Hepatocyte (in vitro differentiated cells): Measurements from ENCODE around the gene BMP6. TPM values are rescaled to one million over a fixed set of nuclear protein-coding genes. Genes with fewer than 3 reads are reported as not detected.

Experiments
- DNase-seq: peaks from one replicate; pipeline ENCODE4 v3.0.0-alpha.2; 2016; ENCODE audit warnings: low spot score
- H2AFZ ChIP-seq: fragments of 200-600 bp; sonication (generic); 2 replicates; pipeline ENCODE4 v1.6.0; 2016; ENCODE audit warnings: antibody characterized with exemption, mild to moderate bottlenecking
- H3K27ac ChIP-seq: fragments of 200-600 bp; sonication (generic); 2 replicates; pipeline ENCODE4 v1.5.1; 2016; ENCODE audit warnings: mild to moderate bottlenecking
- H3K27me3 ChIP-seq: fragments of 200-600 bp; sonication (generic); 2 replicates; pipeline ENCODE4 v1.6.1; 2016
- H3K36me3 ChIP-seq: fragments of 200-600 bp; sonication (generic); replicated peaks from 2 replicates; pipeline ENCODE4 v1.5.1; 2016; ENCODE audit warnings: low read depth; ENCODE audit not compliant: insufficient read depth
- H3K4me1 ChIP-seq: fragments of 200-600 bp; sonication (generic); 2 replicates; pipeline ENCODE4 v1.5.1; 2016; ENCODE audit warnings: mild to moderate bottlenecking, moderate library complexity; ENCODE audit not compliant: insufficient read depth
- H3K4me2 ChIP-seq: fragments of 200-600 bp; sonication (generic); 2 replicates; pipeline ENCODE4 v1.6.0; 2016
- H3K4me3 ChIP-seq: fragments of 200-600 bp; sonication (generic); 2 replicates; pipeline ENCODE4 v1.5.1; 2016; ENCODE audit warnings: mild to moderate bottlenecking
- H3K79me2 ChIP-seq: fragments of 200-600 bp; sonication (generic); 2 replicates; pipeline ENCODE4 v1.6.0; 2017; ENCODE audit warnings: mild to moderate bottlenecking
- H3K9me2 ChIP-seq: fragments of 200-600 bp; sonication (generic); replicated peaks from 2 replicates; pipeline ENCODE4 v1.6.0; 2017; ENCODE audit warnings: mild to moderate bottlenecking; ENCODE audit not compliant: insufficient read depth
- H3K9me3 ChIP-seq: fragments of 200-600 bp; sonication (generic); 2 replicates; pipeline ENCODE4 v1.5.1; 2016; ENCODE audit warnings: low read depth, mild to moderate bottlenecking
- H4K20me1 ChIP-seq: fragments of 200-600 bp; sonication (generic); 2 replicates; pipeline ENCODE4 v1.6.0; 2016; ENCODE audit warnings: mild to moderate bottlenecking; ENCODE audit not compliant: insufficient read depth, poor library complexity, severe bottlenecking
- EZH2 ChIP-seq: fragments of 200-600 bp; sonication (generic); IDR thresholded peaks from 2 replicates; pipeline ENCODE4 v1.6.1; 2016; ENCODE audit warnings: antibody characterized with exemption, mild to moderate bottlenecking, borderline replicate concordance
- EZH2phosphoT487 ChIP-seq: fragments of 200-600 bp; sonication (generic); IDR thresholded peaks from one replicate; pipeline ENCODE4 v1.6.1; 2018; ENCODE audit warnings: antibody characterized with exemption, mild to moderate bottlenecking, low read depth, moderate library complexity; ENCODE audit not compliant: unreplicated experiment, severe bottlenecking
- WGBS: methylation state at CpG from one replicate; pipeline ENCODE4 v1.1.6; 2016; ENCODE audit warnings: low lambda C conversion rate; ENCODE audit errors: missing lambda C conversion rate; 5-methylcytosine and 5-hydroxymethylcytosine counted together
- polyA plus RNA-seq: library from polyadenylated mRNA; unstranded; fragments of >200 nt; fragmentation: Nextera tagmentation; extraction: Ambion mirVana; gene quantifications from 2 replicates; pipeline ENCODE4 v1.2.1, GENCODE V29; 2016
- total RNA-seq: library from RNA; depleted of rRNA; stranded (reverse); fragments of >200 nt; gene quantifications from 2 replicates; pipeline ENCODE4 v1.2.3, GENCODE V29; 2014
- TF ChIP-seq, protein P1 (sequence below): fragments of 200-600 bp; sonication (generic); IDR thresholded peaks from 2 replicates; pipeline ENCODE4 v1.5.1; 2016; ENCODE audit warnings: antibody characterized with exemption, mild to moderate bottlenecking; ENCODE audit not compliant: poor library complexity

BMP6 gene
- total and polyA plus RNA-seq, 2 experiments from 2014 or later = 4.0 to 4.3 TPM

GRCh38 chr6:7770601-7771000 lies 44.7 kb downstream of the BMP6 start:
- Histone ChIP-seq H3K4me3 (no peak overlapping the region), H3K4me2 (no peak overlapping the region), H4K20me1 (no peaks in the 10 kb centered on the region), H3K9me3 (no peaks in the 10 kb centered on the region), H3K79me2 (no peaks in the 10 kb centered on the region), H3K4me1 (no peaks in the 10 kb centered on the region), H3K27me3 (no peaks in the 10 kb centered on the region), H3K27ac (no peak overlapping the region), H3K36me3 (no peaks in the 10 kb centered on the region), H3K9me2 (no peaks in the 10 kb centered on the region), H2AFZ (no peak overlapping the region)
- no peak for DNase-seq
- TF ChIP-seq, protein P1, sequence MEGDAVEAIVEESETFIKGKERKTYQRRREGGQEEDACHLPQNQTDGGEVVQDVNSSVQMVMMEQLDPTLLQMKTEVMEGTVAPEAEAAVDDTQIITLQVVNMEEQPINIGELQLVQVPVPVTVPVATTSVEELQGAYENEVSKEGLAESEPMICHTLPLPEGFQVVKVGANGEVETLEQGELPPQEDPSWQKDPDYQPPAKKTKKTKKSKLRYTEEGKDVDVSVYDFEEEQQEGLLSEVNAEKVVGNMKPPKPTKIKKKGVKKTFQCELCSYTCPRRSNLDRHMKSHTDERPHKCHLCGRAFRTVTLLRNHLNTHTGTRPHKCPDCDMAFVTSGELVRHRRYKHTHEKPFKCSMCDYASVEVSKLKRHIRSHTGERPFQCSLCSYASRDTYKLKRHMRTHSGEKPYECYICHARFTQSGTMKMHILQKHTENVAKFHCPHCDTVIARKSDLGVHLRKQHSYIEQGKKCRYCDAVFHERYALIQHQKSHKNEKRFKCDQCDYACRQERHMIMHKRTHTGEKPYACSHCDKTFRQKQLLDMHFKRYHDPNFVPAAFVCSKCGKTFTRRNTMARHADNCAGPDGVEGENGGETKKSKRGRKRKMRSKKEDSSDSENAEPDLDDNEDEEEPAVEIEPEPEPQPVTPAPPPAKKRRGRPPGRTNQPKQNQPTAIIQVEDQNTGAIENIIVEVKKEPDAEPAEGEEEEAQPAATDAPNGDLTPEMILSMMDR = no peak
- TF ChIP-seq EZH2phosphoT487 (no peak), EZH2 (no peak)
- 72% methylated on average over 3 of the region's 3 CpGs for WGBS

DNA sequence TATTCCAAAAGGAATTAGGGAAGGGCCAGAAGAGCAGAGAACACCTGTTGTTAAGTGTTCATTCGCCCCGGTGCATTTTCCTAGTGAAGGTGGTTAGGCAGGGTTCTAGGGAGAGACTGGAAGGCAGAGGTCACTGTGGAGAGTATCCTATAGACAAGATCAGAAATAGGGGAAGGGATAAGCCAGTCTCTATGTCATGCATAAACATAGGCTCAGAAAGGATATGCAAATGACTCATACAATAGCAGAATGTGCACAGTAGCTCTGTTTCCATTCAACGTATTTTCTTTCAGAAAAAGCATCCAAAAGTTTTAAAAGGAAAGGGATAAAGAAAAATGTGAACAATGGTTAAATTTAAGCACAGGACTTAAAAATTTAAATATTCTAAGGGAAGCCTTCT lies 47.4 kb downstream of the BMP6 start:
- H3K27me3 ChIP-seq = no peaks in the 10 kb centered on the region
- no peaks in the 10 kb centered on the region for H3K9me2 ChIP-seq
- no peaks in the 10 kb centered on the region for H3K4me1 ChIP-seq
- TF ChIP-seq, protein P1 = no peak
- no peak for TF ChIP-seq EZH2phosphoT487
- no peak for TF ChIP-seq EZH2
- no peaks in the 10 kb centered on the region for H4K20me1 ChIP-seq
- H3K79me2 ChIP-seq = no peaks in the 10 kb centered on the region
- H2AFZ ChIP-seq = no peak overlapping the region
- WGBS = 91% methylated on average over 3 of the region's 3 CpGs
- no peaks in the 10 kb centered on the region for H3K36me3 ChIP-seq
- no peaks in the 10 kb centered on the region for H3K9me3 ChIP-seq
- no peak for DNase-seq
- no peak overlapping the region for H3K4me3 ChIP-seq
- H3K4me2 ChIP-seq = no peak overlapping the region
- H3K27ac ChIP-seq = no peak overlapping the region

- Histone ChIP-seq H4K20me1 (no peaks in the 10 kb centered on the region), H3K79me2 (no peaks in the 10 kb centered on the region), H2AFZ (no peak overlapping the region), H3K4me3 (no peak overlapping the region), H3K9me3 (no peaks in the 10 kb centered on the region), H3K4me2 (no peak overlapping the region), H3K4me1 (no peaks in the 10 kb centered on the region), H3K36me3 (no peaks in the 10 kb centered on the region), H3K9me2 (no peaks in the 10 kb centered on the region), H3K27ac (no peak overlapping the region), H3K27me3 (no peaks in the 10 kb centered on the region)
- 92% methylated on average over 9 of the region's 9 CpGs for WGBS
- TF ChIP-seq EZH2 = no peak
- TF ChIP-seq, protein P1 = no peak
- no peak for TF ChIP-seq EZH2phosphoT487
- DNase-seq = no peak
Observed at GRCh38 chr6:7773914-7774313, 48.0 kb downstream of the BMP6 start.

- Histone ChIP-seq H3K9me3 (no peaks in the 10 kb centered on the region), H3K27me3 (no peaks in the 10 kb centered on the region), H3K4me1 (no peaks in the 10 kb centered on the region), H3K36me3 (no peaks in the 10 kb centered on the region), H3K4me3 (no peak overlapping the region), H3K27ac (no peak overlapping the region), H4K20me1 (no peaks in the 10 kb centered on the region), H2AFZ (no peak overlapping the region), H3K9me2 (no peaks in the 10 kb centered on the region), H3K79me2 (no peaks in the 10 kb centered on the region), H3K4me2 (no peak overlapping the region)
- no peak for DNase-seq
- 80% methylated on average over 2 of the region's 2 CpGs for WGBS
- TF ChIP-seq EZH2 = no peak
- TF ChIP-seq EZH2phosphoT487 = no peak
- TF ChIP-seq, protein P1 = no peak
Observed at GRCh38 chr6:7776509-7776908, 50.6 kb downstream of the BMP6 start.
